Muscle layer of duodenum (tissue), 2 donors: Measurements from ENCODE around the gene KCNQ5.

ENCODE experiments used
- H3K27ac ChIP-seq: one replicate; pipeline ENCODE4 v1.7.0; 2013; ENCODE audit warnings: mild to moderate bottlenecking, low read length
- H3K27me3 ChIP-seq: one replicate; pipeline ENCODE4 v1.7.0; 2013; ENCODE audit warnings: low read depth, mild to moderate bottlenecking, control low read depth, low read length
- H3K36me3 ChIP-seq, 2 donors: one replicate each; pipeline ENCODE4 v1.7.0; 2013; ENCODE audit warnings: low read length in 2 of 2, control low read depth in 1 of 2, mild to moderate bottlenecking in 1 of 2; ENCODE audit not compliant: insufficient read depth in 2 of 2, control insufficient read depth in 1 of 2
- H3K4me1 ChIP-seq, 2 donors: one replicate each; pipeline ENCODE4 v1.7.0; 2013; ENCODE audit warnings: low read length in 2 of 2, mild to moderate bottlenecking in 2 of 2, control low read depth in 1 of 2, moderate library complexity in 1 of 2; ENCODE audit not compliant: insufficient read depth in 2 of 2, control insufficient read depth in 1 of 2
- H3K4me3 ChIP-seq, 2 donors: one replicate each; pipeline ENCODE4 v1.7.0; 2013; ENCODE audit warnings: low read length in 2 of 2, low read depth in 1 of 2, mild to moderate bottlenecking in 1 of 2
- H3K9me3 ChIP-seq, 2 donors: one replicate each; pipeline ENCODE4 v1.7.0; 2013; ENCODE audit warnings: low read length in 2 of 2, control low read depth in 1 of 2, mild to moderate bottlenecking in 1 of 2; ENCODE audit not compliant: control insufficient read depth in 1 of 2
- donor health status: healthy.

KCNQ5 gene

DNA sequence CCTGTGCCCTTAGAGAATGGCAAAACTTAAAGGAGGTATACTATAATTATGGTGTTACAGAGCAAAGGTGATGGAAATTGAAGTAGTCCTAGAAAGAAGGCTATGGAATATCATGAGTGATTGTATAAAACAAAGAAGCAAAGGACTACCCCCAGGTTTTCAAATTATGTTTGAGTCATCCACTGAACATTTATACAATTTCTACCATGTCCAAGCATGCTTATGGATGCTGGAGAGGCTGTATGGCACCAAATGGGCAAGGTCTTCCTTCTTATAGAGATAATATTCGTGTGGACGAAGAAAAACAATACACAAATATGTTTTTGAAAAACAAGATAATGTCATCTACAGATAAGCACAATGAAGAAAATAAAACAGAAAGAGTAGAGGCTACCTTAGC lies 425.9 kb downstream of the KCNQ5 start:
- H3K4me3 ChIP-seq: no peak overlapping the region
- no peaks in the 10 kb centered on the region for H3K36me3 ChIP-seq
- H3K27ac ChIP-seq: no peak overlapping the region
- H3K9me3 ChIP-seq: no peaks in the 10 kb centered on the region
- no peaks in the 10 kb centered on the region for H3K4me1 ChIP-seq
- no peaks in the 10 kb centered on the region for H3K27me3 ChIP-seq

DNA sequence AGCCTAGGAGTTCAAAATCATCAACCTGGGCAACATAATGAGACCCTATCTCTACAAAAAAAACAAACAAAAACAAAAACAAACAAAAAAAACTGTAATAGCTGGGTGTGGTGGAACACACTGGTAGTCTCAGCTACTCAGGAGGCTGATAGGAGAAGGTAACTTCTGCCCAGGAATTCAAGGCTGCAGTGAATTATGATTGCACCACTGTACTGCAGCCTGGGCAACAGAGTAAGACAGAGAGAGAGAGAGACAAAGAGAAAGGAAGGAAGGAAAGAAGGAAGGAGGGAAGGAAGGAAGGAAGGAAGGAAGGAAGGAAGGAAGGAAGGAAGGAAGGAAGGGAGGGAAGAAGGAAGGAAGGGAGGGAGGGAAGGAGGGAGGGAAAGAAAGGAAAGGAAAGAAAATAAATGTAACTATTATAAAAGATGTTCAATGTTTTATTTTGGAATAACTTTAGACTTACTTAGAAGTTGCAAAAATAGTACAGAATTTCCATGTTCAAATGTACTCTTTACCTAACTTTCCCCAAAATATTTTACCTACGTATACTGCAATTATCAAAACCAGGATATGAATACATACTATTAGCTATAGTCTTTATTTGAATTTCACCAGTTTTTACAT lies 428.2 kb downstream of the KCNQ5 start:
- H3K4me1 ChIP-seq: no peaks in the 10 kb centered on the region
- no peaks in the 10 kb centered on the region for H3K27me3 ChIP-seq
- no peaks in the 10 kb centered on the region for H3K36me3 ChIP-seq
- no peak overlapping the region for H3K27ac ChIP-seq
- no peaks in the 10 kb centered on the region for H3K9me3 ChIP-seq
- H3K4me3 ChIP-seq: no peak overlapping the region

DNA sequence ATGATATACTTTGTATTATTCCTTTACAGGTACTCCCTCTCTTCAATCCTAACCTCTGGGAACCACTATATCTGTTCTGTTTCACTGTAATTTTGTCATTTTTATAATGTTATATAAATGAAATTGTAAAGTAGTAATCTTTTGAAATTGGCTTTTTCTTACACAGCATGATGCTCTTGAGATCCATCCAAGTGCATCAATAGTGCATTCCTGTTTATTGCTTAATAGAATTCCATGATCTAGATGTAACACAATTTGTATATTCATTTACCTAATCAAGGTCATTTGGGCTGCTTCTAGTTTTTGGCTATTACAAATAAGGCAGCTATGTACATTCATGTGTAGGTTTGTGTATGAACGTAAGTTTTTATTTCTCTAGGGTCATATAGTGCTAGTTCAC lies 428.8 kb downstream of the KCNQ5 start:
- H3K36me3 ChIP-seq: no peaks in the 10 kb centered on the region
- H3K4me3 ChIP-seq: no peak overlapping the region
- H3K27ac ChIP-seq: no peak overlapping the region
- no peaks in the 10 kb centered on the region for H3K9me3 ChIP-seq
- no peaks in the 10 kb centered on the region for H3K4me1 ChIP-seq
- no peaks in the 10 kb centered on the region for H3K27me3 ChIP-seq

DNA sequence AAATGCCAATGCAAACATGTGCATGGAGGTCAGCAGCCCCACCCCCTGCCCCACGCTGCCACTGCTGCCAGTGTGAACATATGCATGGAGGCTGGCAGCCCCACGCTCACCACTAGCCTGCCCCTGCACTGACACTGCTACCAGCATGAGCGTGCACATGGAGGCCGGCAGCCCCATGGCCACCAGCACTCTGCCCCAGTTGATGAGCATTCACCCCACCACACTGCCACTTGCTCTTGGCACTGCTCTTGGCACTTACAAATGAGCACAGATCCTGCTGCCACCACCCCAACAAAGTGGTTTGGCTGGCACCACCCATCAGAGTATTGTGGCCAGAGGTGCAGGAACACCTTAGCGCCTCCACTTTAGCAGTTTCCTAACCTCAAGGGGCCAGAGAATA lies 429.3 kb downstream of the KCNQ5 start:
- no peaks in the 10 kb centered on the region for H3K4me1 ChIP-seq
- H3K27ac ChIP-seq: no peak overlapping the region
- no peaks in the 10 kb centered on the region for H3K27me3 ChIP-seq
- no peaks in the 10 kb centered on the region for H3K9me3 ChIP-seq
- no peaks in the 10 kb centered on the region for H3K36me3 ChIP-seq
- H3K4me3 ChIP-seq: no peak overlapping the region

DNA sequence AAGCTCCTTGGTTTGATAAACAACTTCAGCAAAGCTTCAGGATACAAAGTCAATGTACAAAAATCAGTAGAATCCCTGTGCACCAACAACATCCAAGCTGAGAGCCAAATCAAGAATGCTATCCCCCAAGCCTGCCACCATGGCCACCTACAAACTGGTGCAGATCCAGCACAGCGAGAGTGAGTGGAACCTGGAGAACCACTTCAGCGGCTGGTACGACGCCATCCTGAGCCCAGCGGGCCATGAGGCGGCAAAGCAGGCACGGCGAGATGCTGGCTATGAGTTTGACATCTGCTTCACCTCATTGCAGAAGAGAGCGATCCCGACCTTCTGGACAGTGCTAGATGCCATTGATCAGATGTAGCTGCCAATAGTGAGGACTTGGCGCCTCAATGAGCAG lies 433.1 kb downstream of the KCNQ5 start:
- no peak overlapping the region for H3K27ac ChIP-seq
- no peaks in the 10 kb centered on the region for H3K27me3 ChIP-seq
- H3K4me1 ChIP-seq: no peaks in the 10 kb centered on the region
- H3K4me3 ChIP-seq: no peak overlapping the region
- H3K36me3 ChIP-seq: no peaks in the 10 kb centered on the region
- H3K9me3 ChIP-seq: peaks cover 0 to 4% of the 10 kb centered on the region in 2 donors

DNA sequence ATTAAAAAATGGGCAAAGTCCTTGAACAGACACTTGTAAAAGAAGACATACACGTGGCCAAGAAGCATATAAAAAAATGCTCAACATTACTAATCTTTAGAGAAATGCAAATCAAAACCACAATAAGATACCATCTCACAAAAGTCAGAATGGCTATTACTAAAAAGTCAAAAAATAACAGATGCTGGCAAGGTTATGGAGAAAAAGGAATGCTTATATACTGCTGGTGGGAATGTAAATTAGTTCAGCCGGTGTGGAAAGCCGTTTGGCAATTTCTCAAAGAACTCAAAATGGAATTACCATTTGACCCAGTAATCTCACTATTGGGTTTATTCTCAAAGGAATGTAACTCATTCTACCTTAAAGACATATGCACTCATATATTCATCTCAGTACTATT lies 436.9 kb downstream of the KCNQ5 start:
- Histone ChIP-seq H3K27ac (no peak overlapping the region), H3K9me3 (peaks cover 0 to 4% of the 10 kb centered on the region in 2 donors), H3K27me3 (no peaks in the 10 kb centered on the region), H3K4me3 (no peak overlapping the region), H3K36me3 (no peaks in the 10 kb centered on the region), H3K4me1 (no peaks in the 10 kb centered on the region)

DNA sequence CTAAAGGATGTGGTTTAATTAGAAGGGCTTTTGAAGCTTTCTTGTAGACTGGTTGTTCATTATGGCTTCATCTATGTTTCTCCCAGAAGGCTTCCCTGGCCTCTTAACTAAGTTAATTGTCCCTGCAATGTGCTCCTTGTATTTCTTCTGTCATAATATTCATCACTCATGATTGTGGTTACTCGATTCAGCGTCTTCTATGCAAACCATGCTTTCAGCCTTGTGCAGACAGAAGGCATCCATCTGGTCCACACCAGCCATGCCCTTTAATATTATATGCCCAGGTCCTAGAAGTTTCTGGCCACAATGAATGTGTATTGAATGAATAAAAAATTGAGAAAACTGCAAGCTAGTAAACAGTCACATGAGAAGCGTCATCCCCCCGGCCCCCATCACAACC lies 440.3 kb downstream of the KCNQ5 start:
- Histone ChIP-seq H3K36me3 (no peaks in the 10 kb centered on the region), H3K9me3 (peaks cover 0 to 4% of the 10 kb centered on the region in 2 donors), H3K27me3 (no peaks in the 10 kb centered on the region), H3K4me1 (no peaks in the 10 kb centered on the region), H3K27ac (no peak overlapping the region), H3K4me3 (no peak overlapping the region)

DNA sequence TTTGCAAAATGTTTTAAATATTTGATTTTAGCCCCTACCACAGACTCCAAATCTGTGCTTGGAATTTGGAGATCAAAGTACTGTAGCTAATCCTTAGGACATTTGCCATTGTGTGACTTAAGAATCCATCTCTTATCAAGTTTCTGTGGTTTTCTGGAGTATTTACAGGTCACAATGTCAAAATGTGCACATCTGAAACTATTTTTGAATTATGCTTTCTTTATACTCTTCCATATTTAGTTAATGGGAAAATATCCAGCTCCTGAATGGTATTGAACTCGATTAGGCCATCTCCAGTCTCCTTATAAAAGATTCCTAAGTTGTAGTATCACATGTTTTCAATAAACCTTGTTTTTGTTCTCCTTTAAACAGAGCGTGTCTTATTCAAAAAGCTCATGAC lies 441.0 kb downstream of the KCNQ5 start:
- Histone ChIP-seq H3K27ac (no peak overlapping the region), H3K36me3 (no peaks in the 10 kb centered on the region), H3K27me3 (no peaks in the 10 kb centered on the region), H3K9me3 (peaks cover 0 to under 1% of the 10 kb centered on the region in 2 donors), H3K4me3 (no peak overlapping the region), H3K4me1 (no peaks in the 10 kb centered on the region)

DNA sequence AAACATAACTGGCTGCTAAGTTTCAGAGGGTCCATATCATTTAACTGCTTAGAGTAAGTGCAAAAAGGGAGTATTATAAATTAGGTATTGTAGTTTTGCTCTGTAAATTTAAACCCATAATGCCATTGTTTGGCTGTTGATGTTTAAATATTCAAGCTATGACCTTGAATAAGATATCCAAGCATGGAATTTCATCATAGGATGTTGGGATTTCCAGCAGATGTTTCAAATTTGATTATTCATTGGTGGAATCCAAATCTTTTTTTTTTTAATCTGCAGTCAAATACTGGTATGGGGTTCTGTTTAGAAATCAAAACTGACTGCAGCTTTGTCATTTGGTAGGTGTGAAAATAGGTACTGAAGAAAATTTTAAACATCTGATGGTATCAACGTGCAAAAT lies 442.4 kb downstream of the KCNQ5 start:
- H3K27me3 ChIP-seq: no peaks in the 10 kb centered on the region
- no peaks in the 10 kb centered on the region for H3K36me3 ChIP-seq
- no peaks in the 10 kb centered on the region for H3K4me1 ChIP-seq
- H3K4me3 ChIP-seq: no peak overlapping the region
- no peaks in the 10 kb centered on the region for H3K9me3 ChIP-seq
- no peak overlapping the region for H3K27ac ChIP-seq

DNA sequence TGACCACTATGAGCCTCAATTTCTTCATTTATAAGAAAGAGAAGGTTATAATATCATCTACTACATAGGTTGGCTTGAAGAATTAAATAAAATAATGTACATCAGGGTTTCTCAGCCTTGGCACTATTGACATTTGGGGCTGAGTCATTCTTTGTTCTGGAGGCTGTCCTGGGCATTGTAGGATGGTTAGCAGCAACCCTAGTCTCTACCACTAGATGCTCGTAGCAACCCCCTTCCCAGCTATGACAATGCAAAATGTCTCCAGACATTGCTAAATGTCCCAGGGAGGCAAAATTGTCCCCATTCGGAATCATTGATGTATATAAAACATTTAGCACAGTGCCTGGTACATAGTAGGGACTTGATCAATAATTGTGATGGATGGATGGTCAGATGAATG lies 451.4 kb downstream of the KCNQ5 start:
- Histone ChIP-seq H3K9me3 (no peaks in the 10 kb centered on the region), H3K36me3 (no peaks in the 10 kb centered on the region), H3K4me3 (no peak overlapping the region), H3K27ac (no peak overlapping the region), H3K4me1 (no peaks in the 10 kb centered on the region), H3K27me3 (no peaks in the 10 kb centered on the region)

DNA sequence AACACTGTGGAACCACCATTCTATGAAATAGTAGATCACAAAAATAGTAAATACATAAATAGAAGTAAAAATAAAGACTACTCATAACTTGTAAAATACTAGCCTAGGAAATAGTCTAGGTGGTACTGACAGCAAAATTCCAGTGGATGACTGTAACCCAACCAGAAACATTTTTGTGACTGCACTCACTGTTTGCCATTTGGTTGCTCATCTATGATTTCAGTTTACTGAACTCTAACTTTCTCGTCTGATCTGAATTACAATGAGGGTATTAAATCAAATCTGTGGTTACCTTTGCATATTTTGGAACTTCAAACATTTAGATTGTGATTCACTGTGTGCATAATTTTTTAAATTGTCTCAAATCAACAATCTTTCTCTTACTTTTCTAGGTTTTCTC lies 452.3 kb downstream of the KCNQ5 start:
- no peaks in the 10 kb centered on the region for H3K27me3 ChIP-seq
- H3K36me3 ChIP-seq: no peaks in the 10 kb centered on the region
- H3K9me3 ChIP-seq: no peaks in the 10 kb centered on the region
- H3K27ac ChIP-seq: no peak overlapping the region
- H3K4me3 ChIP-seq: no peak overlapping the region
- H3K4me1 ChIP-seq: no peaks in the 10 kb centered on the region

DNA sequence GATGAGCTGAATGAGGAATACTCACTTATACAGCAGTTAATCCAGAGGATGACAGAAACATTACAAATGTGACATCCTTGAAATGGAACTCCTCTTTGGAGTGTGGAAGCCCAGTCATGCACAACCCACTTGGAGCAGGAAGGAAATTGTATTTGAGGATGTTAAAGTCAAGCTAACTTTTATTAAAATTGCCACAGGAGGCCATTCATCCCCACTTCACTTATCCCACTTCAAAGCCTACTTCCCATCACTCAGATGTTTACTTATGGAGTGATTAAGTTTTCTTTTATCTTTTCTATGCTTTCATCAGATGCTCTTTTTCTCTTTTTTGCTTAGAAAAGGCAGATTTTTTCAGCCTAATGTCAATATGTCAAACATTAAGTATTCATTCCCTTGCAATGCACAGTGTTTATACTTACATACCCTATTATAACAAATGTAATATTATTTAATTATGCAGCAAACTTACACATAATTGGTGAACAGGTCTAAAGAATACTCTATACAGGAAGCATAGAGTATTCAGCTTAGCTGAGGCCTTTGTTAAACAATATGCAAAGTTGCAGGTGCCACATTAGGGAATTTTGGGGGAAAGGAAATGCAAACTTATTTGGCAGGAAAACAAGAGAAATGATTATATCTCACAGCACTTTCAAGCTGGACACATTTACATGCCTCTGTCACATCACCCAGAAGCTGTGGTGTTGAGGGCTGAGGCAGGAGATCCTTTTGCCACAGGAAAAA lies 454.5 kb downstream of the KCNQ5 start:
- H3K27me3 ChIP-seq: no peaks in the 10 kb centered on the region
- H3K4me3 ChIP-seq: no peak overlapping the region
- H3K27ac ChIP-seq: no peak overlapping the region
- no peaks in the 10 kb centered on the region for H3K9me3 ChIP-seq
- H3K36me3 ChIP-seq: no peaks in the 10 kb centered on the region
- no peaks in the 10 kb centered on the region for H3K4me1 ChIP-seq
